Sigmoid colon (tissue), 4 donors: ENCODE data around the gene CAMTA1.

ENCODE experiments used
- CTCF ChIP-seq, 4 experiments: fragments of 450-650 bp in 3 of 4; fragments of 200-600 bp in 1 of 4; IDR thresholded peaks; one replicate each; pipeline ENCODE4 v1.5.1; 2016 to 2019; ENCODE audit warnings: antibody characterized with exemption in 4 of 4, mild to moderate bottlenecking in 3 of 4, moderate library complexity in 2 of 4
- EP300 ChIP-seq, 4 donors: sonication (generic); formaldehyde crosslinking; IDR thresholded peaks; one replicate each; pipeline ENCODE4 v1.6.1; 2017; ENCODE audit warnings: antibody characterized with exemption in 4 of 4
- POLR2A ChIP-seq, 2 donors: fragments of 450-650 bp; IDR thresholded peaks; one replicate each; pipeline ENCODE4 v1.6.1; 2016; ENCODE audit warnings: antibody characterized with exemption in 2 of 2, mild to moderate bottlenecking in 2 of 2, moderate library complexity in 2 of 2
- POLR2AphosphoS5 ChIP-seq, 4 donors: sonication (generic); formaldehyde crosslinking; IDR thresholded peaks; one replicate each; pipeline ENCODE4 v1.6.1; 2017; ENCODE audit warnings: antibody characterized with exemption in 4 of 4

GRCh38 chr1:7198664-7199063 lies 413.4 kb downstream of the CAMTA1 start:
- TF ChIP-seq POLR2AphosphoS5 (IDR thresholded peaks at IDR 0.05) (no peak), EP300 (IDR thresholded peaks at IDR 0.05) (no peak), CTCF (IDR thresholded peaks at IDR 0.05) (no peak), POLR2A (IDR thresholded peaks at IDR 0.05) (no peak)
